BLaER1 (cell line): ENCODE measurements around the gene CHST12.

Experiments
- H3K27ac ChIP-seq: shearing (Covaris generic); formaldehyde crosslinking; 2 replicates; pipeline ENCODE4 v1.8.1; 2022
- H3K27me3 ChIP-seq: shearing (Covaris generic); formaldehyde crosslinking; 2 replicates; pipeline ENCODE4 v1.8.1; 2022
- H3K36me3 ChIP-seq: shearing (Covaris generic); formaldehyde crosslinking; 2 replicates; pipeline ENCODE4 v1.8.1; 2022
- H3K4me1 ChIP-seq: shearing (Covaris generic); formaldehyde crosslinking; 2 replicates; pipeline ENCODE4 v1.8.1; 2022
- H3K4me2 ChIP-seq: shearing (Covaris generic); formaldehyde crosslinking; 2 replicates; pipeline ENCODE4 v1.8.1; 2022
- H3K4me3 ChIP-seq: shearing (Covaris generic); formaldehyde crosslinking; 2 replicates; pipeline ENCODE4 v1.8.1; 2022
- H3K9ac ChIP-seq: shearing (Covaris generic); formaldehyde crosslinking; 2 replicates; pipeline ENCODE4 v1.8.1; 2022
- H3K9me3 ChIP-seq: shearing (Covaris generic); formaldehyde crosslinking; 2 replicates; pipeline ENCODE4 v1.8.1; 2022
- H4K20me1 ChIP-seq: shearing (Covaris generic); formaldehyde crosslinking; 2 replicates; pipeline ENCODE4 v1.8.1; 2022
- Cebpa-rat ChIP-seq: shearing (Covaris generic); IDR thresholded peaks from 2 replicates; pipeline ENCODE4 v1.8.1; 2022

The CHST12 gene

DNA sequence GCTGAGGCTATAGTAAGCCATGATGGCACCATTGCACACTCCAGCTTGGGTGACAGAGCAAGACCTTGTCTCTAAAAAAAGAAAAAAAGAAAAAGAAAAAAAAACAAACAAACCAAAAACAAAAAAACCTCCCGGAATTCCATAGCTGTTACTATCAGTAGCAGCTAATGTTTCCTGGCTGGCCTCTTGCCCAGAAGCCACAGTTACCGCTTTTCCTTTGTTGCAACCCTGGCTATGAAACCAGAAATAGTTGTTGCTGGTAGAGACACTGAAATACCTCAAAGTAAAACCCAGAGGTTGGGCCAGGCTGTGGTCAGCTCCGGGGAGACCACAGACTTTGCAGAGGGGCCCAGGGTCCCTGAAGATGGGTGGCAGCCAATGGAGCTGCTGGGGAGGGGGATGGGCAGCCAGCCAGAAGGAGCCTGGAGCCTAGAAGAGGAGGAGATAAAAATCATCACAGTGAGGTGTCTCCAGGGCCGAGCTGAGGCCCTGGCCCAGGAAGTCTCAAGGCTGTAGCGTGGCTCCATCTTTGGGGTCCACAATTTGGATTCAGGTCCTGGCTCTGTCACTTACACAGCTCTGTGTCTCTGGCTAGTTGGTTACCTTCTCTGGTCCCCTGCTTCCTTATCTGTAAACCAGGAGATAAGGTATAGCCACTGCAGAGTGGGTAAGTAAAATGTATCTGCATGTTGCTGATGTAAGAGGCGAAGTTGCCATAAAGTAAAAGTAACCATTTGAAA is 3.4 kb upstream of the CHST12 start:
- Histone ChIP-seq H3K9ac (peak overlapping the region; percentile 72), H3K27ac (peak overlapping the region; percentile 72), H3K27me3 (no peaks in the 10 kb centered on the region), H3K36me3 (no peaks in the 10 kb centered on the region), H3K4me2 (peak overlapping the region; percentile 82), H3K4me1 (peaks cover 79% of the 10 kb centered on the region), H4K20me1 (peaks cover 14% of the 10 kb centered on the region), H3K4me3 (0 out of 2 replicates have a peak overlapping the region, but pooled peaks have one; percentile 19), H3K9me3 (no peaks in the 10 kb centered on the region)
- peak; percentile 90 for TF ChIP-seq Cebpa-rat

DNA sequence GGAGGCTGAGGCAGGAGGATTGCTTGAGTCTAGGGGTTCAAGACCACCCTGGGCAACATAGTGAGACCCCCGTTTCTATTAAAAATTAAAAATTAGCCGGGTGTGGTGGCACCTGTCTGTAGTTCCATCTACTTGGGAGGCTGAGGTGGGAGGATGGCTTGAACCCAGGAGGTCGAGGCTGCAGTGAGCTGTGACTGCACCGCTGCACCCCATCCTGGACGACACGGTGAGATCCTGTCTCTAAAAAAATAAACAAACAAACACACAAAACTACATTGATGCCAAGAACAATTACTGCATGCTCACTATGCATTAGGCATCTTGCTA is 761 bp upstream of the CHST12 start:
- H3K27me3 ChIP-seq = no peaks in the 10 kb centered on the region; the same call in 1 of the 2 replicates
- peaks cover 87% of the 10 kb centered on the region for H3K4me1 ChIP-seq
- no peaks in the 10 kb centered on the region for H3K36me3 ChIP-seq
- no peak for TF ChIP-seq Cebpa-rat
- H4K20me1 ChIP-seq = peaks cover 22% of the 10 kb centered on the region
- H3K9ac ChIP-seq = no peak overlapping the region; the same call in 1 of the 2 replicates
- peak overlapping the region; percentile 65 for H3K27ac ChIP-seq
- H3K4me3 ChIP-seq = peak overlapping the region; percentile 86
- no peaks in the 10 kb centered on the region for H3K9me3 ChIP-seq
- H3K4me2 ChIP-seq = peak overlapping the region; percentile 82

DNA sequence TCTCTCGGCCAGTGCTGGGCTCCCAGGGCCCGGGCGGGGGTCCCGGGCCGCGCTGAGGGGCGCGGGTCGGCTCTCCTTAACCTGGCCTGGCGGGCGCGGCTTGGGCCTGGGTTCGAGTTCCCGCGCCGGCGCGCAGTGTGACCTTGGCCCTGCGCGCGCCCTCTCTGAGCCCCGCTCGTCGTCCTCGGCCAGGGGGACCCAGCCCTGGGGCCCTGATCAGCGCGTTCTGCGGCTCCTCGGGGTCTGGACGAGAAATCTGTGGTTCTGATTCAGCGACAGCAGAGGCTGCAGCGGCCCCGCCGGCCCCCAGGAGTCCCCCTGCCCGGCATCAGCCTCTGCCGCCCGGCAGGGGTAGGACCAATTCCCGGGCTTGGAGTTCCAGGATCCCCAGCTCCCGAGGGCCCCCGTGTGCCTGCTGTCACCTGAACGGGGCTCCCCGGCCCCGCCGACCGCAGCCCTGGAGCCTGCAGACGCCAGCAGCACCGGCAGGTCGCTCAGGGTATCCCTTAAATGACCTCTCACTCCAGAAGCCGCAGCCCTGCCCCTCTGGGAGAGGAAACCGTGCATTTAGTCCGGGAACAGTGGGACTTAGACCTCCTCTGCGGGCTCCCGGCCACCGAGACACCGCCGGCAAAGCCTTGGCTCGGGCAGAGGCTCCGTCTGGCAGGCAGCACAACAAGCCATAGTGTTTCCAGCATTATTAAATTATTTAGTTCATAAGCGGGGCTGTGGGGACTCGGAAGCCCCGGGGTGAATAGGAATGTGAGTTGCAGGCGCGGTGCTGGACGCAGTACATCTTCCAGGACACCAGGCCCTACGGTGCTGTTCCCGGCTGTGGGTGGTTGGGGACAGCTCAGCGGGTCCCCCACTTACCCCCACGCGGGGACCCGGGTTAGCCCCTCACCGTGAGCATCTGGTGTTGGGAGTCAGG is 572 bp downstream of the CHST12 start:
- H3K4me1 ChIP-seq = peaks cover 87% of the 10 kb centered on the region

DNA sequence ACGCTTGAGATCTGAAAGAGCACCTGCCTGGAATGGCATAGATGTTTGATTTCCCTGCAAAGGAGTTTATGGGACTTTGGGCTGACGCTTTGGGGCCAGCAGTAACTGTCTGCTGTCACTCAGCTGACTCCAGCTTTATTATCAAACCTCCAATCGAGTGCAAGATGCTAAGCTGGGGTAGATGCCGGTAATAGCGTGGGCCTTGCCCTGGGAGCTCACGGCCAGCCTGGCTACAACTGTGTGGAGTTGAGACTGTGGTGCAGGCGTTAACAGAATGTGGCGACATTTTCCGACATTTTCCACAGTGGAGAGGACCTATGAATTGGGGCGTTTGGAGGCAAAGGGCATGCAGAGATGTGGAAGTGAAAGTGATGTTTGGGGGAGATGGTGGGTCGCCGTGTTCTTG is 1.3 kb downstream of the CHST12 start:
- Histone ChIP-seq H3K9me3 (no peaks in the 10 kb centered on the region), H4K20me1 (peaks cover 41% of the 10 kb centered on the region), H3K4me1 (peaks cover 87% of the 10 kb centered on the region), H3K4me3 (peak overlapping the region; percentile 86), H3K36me3 (no peaks in the 10 kb centered on the region), H3K9ac (peak overlapping the region; percentile 89), H3K4me2 (peak overlapping the region; percentile 98), H3K27ac (peak overlapping the region; percentile 88; the same call in 1 of the 2 replicates), H3K27me3 (no peaks in the 10 kb centered on the region; the same call in 1 of the 2 replicates)
- TF ChIP-seq Cebpa-rat = no peak

More for the DNA sequence above, 572 bp downstream of the CHST12 start:
- Histone ChIP-seq H3K27me3 (no peaks in the 10 kb centered on the region; the same call in 1 of the 2 replicates), H3K27ac (peak overlapping the region; percentile 88), H3K9ac (peak overlapping the region; percentile 89), H3K4me2 (peak overlapping the region; percentile 98), H3K4me3 (peak overlapping the region; percentile 86), H3K9me3 (no peaks in the 10 kb centered on the region), H4K20me1 (peaks cover 34% of the 10 kb centered on the region), H3K36me3 (no peaks in the 10 kb centered on the region)
- TF ChIP-seq Cebpa-rat = no peak

DNA sequence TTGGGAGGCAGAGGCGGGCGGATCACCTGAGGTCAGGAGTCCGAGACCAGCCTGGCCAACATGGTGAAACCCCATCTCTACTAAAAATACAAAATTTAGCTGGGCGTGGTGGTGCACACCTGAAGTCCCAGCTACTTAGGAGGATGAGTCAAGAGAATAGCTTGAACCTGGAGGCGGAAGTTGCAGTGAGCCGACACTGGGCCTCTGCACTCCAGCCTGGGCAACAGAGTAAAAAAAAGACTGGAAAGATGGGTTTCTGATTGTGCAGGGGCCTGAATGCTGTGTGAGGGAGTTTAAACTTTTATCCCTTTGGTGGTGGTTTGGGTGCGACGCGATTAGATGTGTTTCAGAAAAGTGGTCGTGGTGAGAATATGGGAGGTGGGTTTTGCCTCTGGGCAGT is 1.8 kb downstream of the CHST12 start:
- peak overlapping the region; percentile 89 for H3K9ac ChIP-seq
- peak overlapping the region; percentile 86 for H3K4me3 ChIP-seq
- H4K20me1 ChIP-seq = peaks cover 43% of the 10 kb centered on the region
- no peak for TF ChIP-seq Cebpa-rat
- peak overlapping the region; percentile 98 for H3K4me2 ChIP-seq
- no peaks in the 10 kb centered on the region; the same call in 1 of the 2 replicates for H3K27me3 ChIP-seq
- peak overlapping the region; percentile 53; the same call in 1 of the 2 replicates for H3K27ac ChIP-seq
- H3K9me3 ChIP-seq = no peaks in the 10 kb centered on the region
- no peaks in the 10 kb centered on the region for H3K36me3 ChIP-seq
- H3K4me1 ChIP-seq = peaks cover 87% of the 10 kb centered on the region

DNA sequence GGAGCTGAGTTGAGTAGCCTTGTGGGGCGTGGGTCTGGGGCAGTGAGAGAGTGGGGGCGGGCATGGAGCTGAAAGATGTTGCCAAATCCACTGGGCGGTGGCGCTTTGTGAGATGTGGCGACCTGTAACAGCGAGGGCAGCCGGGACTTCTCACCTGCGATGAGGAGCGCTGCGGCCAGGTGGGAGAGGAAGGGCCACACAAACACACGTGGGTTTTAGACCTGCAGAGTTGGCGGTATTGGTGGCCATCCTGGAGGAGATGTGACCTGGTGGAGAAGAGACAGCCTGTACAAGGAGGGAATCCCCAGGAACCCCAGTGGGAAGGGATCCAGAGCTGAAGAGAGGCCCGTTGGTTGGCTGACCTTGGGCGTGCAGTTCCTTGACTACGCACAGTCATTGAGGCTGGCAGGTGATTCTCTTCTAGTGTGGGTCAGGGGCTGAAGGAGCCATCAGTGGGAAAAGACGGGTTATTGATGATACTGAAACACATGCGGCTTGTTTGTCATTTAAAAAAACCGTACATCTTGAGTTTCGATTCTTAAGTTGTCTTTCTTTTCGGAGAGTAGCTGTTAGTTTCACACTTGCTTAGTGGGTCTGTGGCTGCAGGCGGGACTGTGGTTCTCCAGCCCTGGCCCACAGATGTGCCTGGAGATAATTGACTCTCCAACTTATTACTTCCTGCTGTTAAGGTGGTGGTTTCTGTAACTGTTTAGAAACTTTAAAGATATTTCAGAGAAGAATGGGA is 2.4 kb downstream of the CHST12 start:
- no peak for TF ChIP-seq Cebpa-rat
- H3K36me3 ChIP-seq = no peaks in the 10 kb centered on the region
- H3K4me2 ChIP-seq = peak overlapping the region; percentile 98
- no peaks in the 10 kb centered on the region; the same call in 1 of the 2 replicates for H3K27me3 ChIP-seq
- H4K20me1 ChIP-seq = peaks cover 49% of the 10 kb centered on the region
- peak overlapping the region; percentile 86 for H3K4me3 ChIP-seq
- peak overlapping the region; percentile 89 for H3K9ac ChIP-seq
- H3K27ac ChIP-seq = peak overlapping the region; percentile 53
- H3K9me3 ChIP-seq = no peaks in the 10 kb centered on the region
- H3K4me1 ChIP-seq = peaks cover 87% of the 10 kb centered on the region

DNA sequence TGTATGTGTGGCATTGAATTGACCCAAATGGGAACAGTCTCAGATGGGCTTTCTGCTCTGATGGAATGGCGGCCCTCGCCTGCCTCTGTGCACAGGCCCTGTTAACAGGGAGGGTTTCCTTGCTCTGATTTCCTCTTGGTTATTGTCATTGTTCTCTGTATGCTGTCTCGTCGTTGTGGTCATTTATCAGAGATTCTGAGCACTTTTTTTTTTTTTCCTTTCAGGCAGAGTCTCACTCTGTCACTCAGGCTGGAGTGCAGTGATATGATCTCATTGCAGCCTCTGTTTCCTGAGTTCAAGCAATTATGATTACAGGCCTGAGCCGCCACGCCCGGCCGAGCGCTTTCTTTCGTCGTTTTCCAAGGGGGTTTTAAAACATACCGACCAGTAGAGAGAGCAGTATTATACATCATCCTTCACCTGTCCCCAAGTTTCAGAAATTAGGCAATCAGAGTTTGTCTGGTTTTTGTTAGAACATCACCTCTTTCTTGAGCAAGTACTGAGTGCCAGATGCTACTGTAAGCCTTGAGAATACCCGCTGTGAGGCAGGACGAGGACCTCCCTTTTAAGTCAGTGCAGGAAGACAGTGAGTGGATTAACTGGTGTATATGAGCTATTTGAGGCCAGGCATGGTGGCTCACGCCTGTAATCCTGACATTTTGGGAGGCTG is 6.5 kb downstream of the CHST12 start:
- TF ChIP-seq Cebpa-rat = no peak
- Histone ChIP-seq H3K9ac (peak overlapping the region; percentile 49), H3K27me3 (no peaks in the 10 kb centered on the region; the same call in 1 of the 2 replicates), H3K4me3 (no peak overlapping the region), H3K4me1 (peaks cover 82% of the 10 kb centered on the region), H3K4me2 (peak overlapping the region; percentile 92), H4K20me1 (peaks cover 66% of the 10 kb centered on the region), H3K9me3 (no peaks in the 10 kb centered on the region), H3K27ac (peak overlapping the region; percentile 20), H3K36me3 (0 out of 2 replicates have a peak, but pooled peaks cover 7% of the 10 kb centered on the region)

DNA sequence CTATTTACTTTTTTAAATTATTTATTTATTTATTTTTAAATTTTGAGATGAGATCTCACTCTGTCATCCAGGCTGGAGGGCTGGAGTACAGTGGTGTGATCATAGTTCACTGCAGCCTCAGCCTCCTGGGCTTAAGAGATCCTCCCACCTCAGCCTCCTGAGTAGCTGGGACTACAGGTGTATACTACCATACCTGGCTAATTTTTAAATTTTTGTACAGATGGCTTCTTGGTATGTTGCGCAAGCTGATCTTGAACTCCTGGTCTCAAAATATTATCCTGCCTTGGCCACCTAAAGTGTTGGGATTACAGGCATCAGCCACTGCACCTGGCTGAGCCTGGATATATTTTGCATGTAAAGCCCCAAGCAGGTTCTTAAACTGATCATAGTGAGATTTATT is 7.6 kb downstream of the CHST12 start:
- Histone ChIP-seq H3K27ac (no peak overlapping the region), H3K27me3 (no peaks in the 10 kb centered on the region), H3K4me3 (no peak overlapping the region), H4K20me1 (peaks cover 65% of the 10 kb centered on the region), H3K36me3 (peaks cover 15% of the 10 kb centered on the region; the same call in 1 of the 2 replicates), H3K9ac (no peak overlapping the region), H3K4me1 (peaks cover 79% of the 10 kb centered on the region), H3K4me2 (peak overlapping the region; percentile 92), H3K9me3 (no peaks in the 10 kb centered on the region)
- peak; percentile 57; the same call in 1 of the 2 replicates for TF ChIP-seq Cebpa-rat
